ENCODE results near the gene RHCE.
"Not testable (repeated sequence)": the region's sequence is repeated elsewhere in the genome, so short reads cannot be mapped to it uniquely, and the experiment has no call there.

RHCE gene

DNA sequence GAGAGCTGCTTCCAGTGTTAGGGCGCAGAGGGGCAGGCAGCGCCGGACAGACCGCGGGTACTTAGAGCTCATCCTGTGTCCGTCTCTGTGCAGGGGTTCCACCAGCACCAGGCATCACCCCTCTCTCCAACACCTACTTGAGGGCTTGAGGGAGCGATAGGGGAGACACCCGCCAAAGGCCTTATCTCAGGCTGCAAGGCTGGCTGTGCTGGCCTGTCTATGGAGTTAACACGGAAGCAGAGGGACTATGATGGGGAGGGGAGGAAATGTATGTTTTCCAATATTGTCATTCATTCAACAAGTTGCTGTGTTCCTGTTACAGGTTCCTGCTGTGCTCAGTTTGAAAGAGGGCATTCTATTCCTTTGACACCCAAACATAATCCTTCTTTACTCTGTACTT, at the start of gene RHCE:
Gene RHCE (minus strand): TSS at position 111 of the 400 bp plus-strand sequence. CDS start 39 bp downstream, at position 72.
- not testable (repeated sequence) for DNase-seq

DNA sequence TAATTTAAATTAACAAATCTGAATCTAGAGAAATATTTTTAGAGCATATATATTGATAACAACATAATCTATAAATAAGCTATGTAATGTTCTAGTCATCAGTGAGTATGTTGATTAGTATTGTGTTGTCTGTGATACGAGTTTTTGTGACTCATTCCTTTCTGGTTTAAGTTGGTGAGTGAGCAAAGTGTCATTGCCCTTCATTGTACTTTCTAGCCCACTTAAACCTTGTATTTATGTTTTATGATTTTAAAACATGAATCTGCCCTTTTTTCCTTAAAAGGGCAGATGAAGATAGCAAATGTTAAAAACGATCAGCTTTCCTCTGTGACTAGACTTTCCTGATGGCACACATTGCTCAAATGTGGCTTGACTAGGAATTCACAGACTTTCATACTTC, 48.6 kb upstream of the RHCE start:
- no peak for DNase-seq

DNA sequence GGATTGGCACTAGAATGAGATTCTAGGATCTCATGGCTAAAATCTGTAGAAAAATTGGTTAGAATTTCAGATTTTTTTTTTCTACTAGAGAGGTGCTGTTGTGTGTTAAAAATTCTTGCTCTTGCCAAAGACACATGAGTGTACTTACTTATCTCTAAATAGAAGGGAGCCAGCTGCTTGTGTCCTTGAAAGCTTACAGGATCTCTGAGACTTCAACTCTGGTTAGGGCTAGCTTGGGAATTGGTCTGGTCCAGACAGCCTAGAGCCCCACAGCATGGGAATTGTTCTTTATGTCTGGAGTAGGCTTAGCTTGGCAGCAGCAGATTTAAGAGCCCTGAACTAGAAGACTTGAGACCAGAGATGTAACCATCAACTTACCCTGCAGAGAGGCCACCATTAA, 47.4 kb upstream of the RHCE start:
- no peak for DNase-seq

DNA sequence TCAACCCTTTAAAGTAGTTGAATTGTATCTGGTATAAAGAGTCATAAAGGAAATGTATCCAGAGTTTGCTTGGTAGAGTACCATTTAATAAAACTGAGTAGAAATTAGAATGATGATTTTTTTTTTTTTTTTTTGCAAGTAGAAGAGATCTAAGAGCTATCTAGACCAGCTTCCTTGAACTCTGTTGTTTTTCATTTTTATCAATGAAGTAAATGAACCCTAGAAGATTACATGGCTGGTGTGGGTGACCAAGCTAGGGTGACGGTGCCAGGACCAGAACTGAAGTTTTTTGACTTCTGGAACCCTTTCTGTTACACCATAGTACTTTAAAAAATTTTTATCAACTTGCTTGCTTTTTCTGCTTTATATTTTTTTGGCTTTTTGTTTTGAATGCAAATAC, 47.0 kb upstream of the RHCE start:
- no peak for DNase-seq

DNA sequence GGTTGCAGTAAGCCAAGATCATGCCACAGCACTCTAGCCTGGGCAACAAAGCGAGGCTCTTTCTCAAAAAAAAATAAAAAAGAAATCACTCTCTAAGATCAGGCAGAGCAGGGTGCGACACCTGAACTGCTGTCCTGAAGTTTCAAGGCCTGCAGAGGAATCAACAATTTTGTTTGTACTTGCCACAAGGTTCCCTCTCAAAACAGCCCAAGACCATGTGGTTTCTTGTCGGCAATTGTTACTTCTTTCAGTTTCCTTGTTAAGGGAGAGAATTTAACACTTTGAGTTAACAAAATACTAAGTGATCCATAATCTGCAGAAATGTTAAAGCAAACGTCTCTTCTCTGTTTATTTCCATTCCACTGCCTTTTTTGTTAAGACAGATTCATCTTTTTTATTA, 46.6 kb upstream of the RHCE start:
- no peak for DNase-seq

DNA sequence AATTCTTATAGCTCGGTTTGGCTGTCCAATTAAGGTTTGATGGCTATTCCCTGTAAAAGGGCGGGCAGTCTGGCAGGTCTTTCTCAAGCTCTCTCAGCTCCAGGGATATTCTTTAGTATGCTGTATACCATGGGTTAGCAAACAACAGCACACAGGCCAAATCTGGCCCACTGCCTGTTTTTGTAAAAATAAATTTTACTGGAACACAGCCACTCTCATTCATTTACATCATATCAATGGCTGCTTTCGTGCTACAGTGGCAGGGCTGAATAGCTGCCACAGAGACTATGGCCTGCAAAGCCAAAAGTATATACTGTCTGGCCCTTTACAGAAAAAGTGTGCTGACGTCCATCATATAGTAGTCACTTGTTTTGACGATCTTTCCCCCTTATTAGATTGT, 42.1 kb upstream of the RHCE start:
- DNase-seq: no peak

DNA sequence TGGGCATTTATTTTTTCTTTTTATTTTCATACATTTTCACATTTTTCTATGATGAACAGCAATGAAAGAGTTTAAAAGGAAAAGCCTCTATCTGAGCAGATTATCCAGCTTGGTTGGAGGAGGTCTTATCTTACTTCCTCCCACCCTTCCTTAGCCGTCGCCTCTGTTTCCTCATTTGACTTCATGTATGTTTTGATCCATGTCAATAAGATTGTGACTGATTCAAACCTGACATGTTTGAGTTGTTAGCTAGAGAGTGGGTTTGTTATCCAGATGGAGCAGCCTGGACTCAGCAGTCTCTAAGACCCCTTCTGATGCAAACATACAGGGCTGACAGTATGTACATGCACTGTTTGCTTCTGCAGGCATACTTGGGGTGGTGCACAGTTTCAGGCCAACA, 41.2 kb upstream of the RHCE start:
- no peak for DNase-seq

DNA sequence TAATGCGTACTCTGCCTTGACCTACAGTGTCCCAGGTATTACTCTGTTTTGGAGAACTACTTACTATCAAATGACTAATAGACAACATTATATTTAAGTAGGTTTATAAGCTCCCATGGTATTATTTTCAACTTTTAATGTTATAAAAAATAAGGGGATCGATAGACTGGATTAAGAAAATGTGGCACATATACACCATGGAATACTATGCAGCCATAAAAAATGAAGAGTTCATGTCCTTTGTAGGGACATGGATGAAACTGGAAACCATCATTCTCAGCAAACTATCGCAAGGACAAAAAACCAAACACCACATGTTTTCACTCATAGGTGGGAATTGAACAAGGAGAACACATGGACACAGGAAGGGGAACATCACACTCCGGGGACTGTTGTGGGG, 40.2 kb upstream of the RHCE start:
- not testable (repeated sequence) for DNase-seq

DNA sequence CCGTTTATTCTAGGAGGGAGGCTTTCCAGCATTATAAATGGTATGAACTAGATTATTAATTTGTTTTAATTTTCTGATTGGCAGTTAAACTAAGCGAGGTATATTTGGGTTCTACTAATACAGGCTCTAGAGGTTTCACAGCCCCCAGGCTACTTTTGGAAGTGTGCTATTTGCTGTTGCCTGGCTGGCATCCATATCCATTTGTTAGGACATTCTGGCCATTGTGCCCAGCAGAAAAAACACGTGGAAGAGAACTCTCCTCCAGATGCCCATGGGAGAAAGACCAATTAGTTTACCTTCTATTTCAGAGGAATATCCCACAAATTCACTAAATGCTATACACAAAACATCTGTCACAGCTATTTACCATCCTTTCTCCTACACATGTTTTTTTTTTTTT, 39.4 kb upstream of the RHCE start:
- no peak for DNase-seq

DNA sequence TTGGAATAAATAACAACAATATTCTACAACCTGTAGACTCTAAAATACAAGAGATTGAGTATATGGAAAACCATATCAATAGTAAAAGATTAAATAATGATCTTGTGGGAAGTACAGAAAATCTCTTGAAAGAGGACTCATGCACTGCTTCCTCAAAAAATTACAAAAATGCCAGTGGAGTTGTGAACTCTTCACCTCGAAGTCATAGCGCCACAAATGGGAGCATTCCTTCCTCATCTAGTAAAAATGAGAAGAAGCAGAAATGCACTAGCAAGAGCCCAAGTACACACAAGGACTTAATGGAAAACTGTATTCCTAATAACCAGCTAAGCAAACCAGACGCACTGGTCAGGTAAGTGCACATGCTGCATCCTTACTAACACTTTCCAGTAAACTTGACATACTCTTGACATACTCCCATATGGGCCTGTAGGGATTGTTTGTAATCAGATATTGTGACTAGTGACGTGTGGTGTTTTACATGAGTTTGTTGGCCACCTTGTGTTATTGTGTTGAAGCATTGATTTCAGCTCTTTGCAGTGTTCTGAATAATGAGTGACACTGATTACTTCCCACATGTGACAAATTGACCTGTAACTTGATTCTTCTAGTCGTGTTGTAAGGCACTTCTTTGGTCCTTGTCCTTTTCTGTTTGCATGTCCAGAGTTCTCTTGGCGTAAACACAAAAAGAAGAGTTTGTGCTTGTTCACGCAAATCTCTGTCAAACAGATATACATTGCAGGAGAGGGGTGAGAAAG, 38.1 kb upstream of the RHCE start:
- DNase-seq: no peak

DNA sequence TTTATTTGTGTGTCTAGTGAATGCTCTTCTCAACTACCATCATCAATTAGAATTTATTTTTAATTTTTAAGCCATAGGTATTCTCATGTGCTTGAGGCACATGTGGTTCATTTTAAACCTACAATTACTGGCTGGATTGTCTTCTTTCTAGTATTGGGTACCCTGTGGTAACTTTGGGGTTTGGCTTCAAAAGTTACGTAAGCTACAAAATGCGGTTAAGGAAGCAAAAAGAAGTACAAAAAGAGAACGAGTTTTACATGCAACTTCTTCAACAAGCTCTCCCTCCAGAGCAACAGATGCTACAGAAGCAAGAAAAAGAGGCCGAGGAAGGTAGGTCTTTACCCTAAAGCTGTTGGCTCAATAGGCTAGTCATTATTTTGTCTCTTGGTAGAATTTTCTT, 35.9 kb upstream of the RHCE start:
- no peak for DNase-seq

DNA sequence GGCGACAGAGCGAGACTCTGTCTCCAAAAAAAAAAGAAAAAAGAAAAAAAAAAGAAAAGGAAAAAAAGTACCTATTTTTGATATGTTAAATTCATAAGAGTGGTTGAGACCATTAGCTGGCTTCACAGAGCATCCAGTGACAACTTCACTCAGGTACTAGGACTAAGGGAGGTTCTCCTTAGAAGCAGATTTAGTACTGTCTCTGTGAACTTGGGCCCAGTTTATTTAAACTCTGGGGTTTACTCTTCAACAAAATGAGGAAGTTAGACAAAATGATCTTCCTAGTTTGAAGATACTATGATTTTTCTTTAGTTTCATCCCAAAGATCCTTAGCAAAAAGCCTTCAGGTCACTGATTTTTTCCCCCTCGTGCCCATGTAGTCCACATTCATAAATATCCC, 31.3 kb upstream of the RHCE start:
- no peak for DNase-seq

DNA sequence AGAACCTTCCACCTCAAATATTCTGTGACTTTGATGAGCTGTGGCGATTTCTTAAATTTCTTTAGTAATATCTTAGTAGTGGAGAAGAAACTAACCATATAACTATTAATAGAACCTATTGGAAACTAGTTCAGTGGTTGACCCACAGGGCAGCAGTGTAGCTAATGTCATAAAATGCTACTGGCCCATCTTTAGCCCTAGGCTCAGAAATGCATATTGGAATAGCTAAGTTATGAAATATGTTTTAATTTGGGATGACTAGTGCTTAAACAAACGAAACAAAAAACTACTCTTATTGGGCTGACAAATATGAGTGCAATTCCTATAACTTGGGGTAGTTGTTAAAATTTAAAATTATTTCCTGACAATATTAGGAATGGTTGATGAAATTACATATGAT, 30.3 kb upstream of the RHCE start:
- DNase-seq: no peak

DNA sequence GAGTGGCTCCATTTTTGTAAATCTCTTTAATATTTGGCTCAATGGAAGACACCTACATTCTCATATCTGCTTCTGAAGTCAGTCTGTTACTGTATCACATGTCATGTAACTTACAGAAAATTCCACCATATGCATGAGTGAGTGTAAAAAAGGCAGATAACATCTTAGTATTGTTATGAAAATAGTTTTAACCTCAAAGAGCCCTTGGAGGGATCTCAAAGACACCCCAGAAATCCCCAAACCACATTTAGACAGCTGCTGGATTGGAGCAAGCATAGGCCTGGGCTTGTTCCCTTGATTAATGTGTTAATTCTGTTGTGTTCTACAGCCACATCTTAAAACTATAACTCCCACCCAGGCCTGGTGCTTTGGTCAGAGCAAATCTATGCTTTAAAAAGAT, 26.9 kb upstream of the RHCE start:
- DNase-seq: no peak

DNA sequence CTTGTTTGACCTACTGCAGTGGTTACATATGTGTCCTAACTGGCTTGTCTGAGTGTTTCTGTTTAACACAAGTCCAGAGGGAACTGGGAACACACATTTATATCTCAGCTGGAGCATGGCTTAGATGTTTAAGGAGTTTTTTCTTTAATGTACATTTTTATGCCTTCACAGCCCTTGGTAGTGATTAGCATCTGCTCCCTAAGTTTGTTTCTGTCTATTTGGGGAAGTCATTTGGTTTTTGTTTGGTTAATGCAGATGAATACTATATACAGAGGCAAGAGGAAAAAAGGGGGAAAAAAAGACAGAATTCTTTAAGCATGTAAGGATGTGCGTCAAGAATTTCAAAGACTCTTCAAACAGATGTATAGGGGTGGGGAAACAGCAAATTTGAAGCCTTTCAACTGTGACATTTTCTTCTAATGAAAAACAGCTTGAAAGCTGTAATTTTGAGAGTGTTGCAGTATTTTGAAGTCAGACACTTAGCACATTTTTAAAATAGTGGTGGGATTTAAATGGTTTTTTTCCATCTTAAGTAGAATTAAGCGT, 25.4 kb upstream of the RHCE start:
- no peak for DNase-seq

DNA sequence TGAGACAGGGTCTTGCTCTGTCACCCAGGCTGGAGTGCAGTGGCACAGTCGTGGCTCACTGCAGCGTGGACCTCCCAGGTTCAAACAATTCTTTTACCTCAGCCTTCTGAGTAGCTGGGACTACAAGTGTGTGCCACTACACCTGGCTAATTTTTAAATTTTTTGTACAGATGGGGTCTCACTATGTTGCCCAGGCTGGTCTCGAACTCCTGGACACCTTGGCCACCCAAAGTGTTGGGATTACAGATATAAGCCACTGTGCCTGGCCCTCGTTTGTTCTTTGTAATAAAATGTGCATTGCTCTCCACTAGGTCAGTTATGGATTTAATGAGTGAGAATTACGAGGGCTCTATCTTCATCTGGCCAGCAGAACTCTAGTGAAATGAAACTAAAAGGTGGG, 24.0 kb upstream of the RHCE start:
- not testable (repeated sequence) for DNase-seq

DNA sequence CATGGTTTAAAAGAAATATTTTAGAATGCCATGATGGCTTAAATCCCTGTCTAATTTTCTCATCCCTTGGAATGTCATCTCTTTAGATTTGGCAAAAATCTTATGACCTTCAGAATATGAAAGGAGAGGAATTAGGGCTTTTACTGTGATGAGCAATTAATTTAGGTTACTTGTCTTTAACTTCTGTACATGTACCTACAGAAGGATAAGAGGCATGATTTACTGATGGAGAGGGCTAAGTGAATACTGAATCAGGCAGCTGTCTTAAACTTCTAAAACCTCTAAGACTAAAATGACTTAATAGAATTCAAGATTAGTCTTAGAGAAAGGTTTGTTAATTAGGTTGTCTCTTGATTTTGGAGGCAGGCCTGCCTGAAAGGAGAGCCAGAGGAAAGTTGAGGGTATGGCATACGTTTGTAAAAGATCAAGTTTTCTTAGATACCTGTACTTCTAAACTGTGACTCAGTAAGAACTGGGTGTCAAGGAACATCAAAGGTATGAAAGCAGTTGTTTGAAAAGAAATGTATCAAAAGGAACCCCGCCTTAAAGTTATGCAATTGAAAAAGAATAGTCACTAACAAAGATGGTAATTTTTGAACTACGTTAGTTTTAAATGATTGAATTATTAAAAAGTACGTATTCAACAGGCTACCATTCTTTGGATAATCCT, 22.5 kb upstream of the RHCE start:
- DNase-seq: no peak

DNA sequence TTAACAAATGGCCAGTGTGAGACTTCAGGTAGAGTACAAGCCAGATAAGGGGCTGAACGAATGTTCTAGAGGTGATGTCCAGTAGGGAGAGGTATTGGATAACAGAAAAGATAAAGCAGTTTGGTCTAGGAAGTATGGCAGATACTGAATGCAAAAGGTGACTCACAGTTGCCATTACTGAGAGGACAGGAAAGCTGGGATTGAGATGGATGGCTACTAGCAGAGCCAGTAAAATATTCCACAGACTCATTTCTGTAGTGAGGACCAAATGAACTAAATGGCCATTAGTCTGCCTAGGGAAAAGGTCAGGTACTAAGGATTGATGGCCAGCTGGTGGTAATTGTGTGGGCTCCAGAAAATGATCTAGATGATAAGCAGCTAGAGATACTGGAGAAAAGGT, 21.6 kb upstream of the RHCE start:
- no peak for DNase-seq

DNA sequence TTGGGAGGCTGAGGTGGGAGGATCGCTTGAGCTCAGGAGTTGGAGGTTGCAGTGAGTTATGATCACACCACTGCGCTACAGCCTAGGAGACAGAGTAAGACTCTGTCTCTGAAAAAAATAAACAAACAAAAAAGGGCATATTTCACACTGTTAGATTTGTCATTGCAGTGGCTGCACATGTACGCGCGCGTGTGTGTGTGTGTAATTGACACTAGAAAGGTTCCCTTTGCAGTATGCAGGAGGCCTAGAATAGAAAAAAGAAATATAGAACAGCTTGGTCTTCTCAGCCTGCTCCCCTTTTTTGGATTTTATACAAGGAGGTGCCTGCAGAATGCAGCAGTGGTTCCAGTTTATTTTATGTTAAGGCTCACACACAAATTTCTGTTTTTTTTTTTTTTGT, 18.7 kb upstream of the RHCE start:
- DNase-seq: no peak

DNA sequence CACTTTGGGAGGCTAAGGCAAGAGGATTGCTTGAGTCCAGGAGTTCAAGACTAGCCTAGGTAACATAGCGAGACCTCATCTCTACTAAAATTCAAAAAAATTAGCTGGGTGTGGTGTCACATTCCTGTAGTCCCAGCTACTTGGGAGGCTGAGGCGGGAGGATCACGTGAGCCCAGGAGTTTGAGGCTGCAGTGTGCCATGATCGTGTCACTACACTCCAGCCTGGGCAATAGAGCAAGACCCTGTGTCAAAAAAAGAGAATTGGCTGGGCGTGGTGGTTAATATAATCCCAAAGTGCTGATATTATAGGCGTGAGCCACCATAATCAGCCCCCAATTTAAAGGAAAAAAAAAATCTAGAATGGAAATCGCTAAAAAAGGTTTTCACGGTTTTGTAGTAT, 17.0 kb upstream of the RHCE start:
- DNase-seq: no peak

DNA sequence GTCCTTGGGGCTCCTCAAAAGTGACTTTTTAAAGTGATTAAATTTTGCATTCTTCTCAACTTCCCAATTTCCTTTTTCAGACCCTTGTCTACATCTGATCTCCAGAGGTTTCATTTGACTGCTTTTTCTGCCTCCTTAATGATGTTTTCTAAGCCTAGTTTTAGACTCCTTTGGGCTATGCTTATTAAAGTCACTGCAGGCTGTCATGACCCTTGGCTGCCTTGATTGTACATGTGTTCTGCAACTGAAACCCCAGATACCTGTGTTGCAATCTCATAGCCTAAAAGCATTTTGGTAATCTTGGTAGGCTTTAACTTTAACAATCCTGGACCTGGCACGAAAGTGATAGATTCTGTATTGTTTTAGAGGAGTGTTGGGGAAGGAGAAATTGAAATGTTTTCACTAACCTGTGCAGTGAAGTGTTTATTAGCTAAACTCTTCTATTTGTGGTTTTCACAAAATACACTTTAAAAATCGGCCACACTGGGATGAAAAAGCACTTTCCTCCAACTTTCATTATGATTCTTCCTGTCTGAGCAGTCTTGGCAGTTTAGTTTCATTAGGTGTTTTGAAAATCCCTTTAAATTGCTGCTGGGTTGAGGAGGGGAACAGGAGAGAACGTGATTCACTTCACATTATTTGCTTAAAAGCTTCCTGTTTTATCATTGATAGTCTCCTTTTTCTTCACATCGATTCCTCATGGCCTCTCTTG, 14.9 kb upstream of the RHCE start:
- no peak for DNase-seq

DNA sequence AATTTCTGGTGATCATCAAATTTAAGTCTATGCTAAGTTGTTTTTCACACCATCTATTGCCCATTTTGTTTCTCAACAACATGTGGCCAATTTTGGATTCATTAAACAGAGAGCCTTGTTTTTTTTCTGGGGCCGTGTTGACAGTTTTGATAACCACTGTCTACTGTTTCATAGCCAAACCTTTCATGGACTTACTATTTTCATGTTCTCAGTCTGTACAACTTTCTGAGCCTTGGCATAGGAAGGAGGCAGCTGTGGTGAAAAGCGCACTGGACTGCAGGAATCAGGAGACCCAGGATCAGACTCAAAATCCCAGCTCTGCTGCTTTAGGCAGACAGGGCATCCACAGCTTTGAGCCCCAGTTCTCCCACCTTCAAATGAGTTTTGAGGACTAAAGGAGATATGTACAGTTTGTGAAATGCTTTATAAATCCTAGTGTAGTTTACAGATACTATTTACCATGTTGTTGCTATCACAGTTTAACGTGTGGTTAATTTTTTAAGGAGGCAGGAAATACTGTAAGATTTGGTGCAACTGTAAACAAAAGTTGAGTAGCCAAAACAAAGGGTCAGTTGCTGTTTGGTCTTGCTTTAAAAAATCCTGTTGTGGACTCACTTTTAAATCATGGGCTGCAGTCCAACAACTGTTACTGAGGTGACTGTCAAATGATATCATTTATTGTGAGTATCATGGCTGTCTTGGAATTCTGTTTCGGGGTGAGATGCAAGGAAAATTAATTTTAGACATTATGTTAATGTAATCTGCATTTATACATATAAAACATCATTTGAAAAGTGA, 13.0 kb upstream of the RHCE start:
- DNase-seq: no peak

DNA sequence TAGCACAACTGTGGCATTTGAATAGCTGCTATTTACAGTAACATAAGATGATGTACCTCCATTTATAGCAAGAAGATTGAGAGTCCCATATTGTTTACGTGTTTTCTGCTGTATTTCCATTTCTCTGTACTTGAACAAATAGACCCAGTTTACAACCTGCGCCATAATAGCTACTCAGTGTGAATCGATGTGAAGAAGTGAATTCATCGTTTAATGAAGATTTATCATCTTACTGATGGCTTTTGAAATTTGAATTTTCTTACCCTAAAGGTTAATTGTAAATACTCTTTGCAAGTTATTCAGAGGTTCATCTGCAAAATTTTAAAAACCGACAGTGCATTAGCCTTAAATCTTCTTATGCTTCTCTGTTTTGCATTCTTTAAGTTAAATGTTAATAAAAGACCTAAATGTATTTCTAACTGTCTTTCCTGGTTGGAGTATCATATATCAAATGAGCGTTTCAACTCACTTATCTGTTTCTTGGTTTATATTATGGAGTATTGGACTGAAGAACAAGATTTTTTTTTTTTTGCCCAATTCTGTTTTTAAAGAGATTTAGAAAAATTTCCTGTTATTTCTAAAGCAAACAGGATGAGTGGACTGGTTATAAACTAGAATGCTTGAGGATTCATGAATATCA, 12.2 kb upstream of the RHCE start:
- DNase-seq: no peak

Measured in stimulated activated CD4-positive, alpha-beta T cell treated with anti-CD3 and anti-CD28 coated beads, Interleukin-4, amount 100 ng/mL, for 1 hour (primary cell).